ENCODE data around the gene TRMT2A. TPM values are rescaled to one million over a fixed set of nuclear protein-coding genes. Genes with fewer than 3 reads are reported as not detected.

TRMT2A gene
- total and polyA plus RNA-seq, 2 donors from 2014 or later: 37.3 to 50.0 TPM

DNA sequence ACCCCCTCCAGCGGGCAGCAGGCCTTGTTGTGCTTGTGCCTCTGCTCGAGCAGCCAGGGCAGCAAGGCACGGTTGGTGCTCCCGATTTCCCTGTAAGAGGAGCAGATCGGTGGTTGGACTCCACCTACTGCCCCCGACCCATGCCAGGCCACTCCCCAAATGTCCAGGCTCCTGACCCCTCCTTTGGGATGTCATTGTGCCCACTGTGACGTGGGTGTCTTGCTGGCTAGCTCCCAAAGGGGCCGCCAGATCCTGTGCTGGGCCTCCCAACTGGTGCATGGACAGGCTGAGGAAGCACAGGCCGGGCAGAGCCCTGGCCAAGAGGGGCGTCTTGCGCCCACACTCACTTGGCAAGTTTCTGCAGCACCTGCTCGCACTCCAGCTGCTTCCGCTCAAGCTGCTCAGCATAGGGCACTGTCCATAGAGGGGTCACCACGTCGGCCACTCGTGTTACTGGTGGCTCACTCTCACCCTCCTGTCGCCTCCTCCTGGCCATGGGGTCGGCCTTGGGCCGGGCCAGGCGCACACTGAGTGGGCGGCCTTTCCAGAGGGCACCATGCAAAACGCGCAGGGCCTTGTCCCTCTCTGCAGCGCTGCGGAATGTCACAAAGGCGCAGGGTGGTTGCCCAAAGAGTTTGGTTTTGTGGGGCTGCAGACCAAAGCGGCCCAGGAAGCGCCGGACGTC is 1.2 kb downstream of the TRMT2A start, which contains the start of gene RANBP1:
Gene RANBP1, plus strand, starts transcription at position 414 of the 685 bp plus-strand sequence. Its CDS starts 81 bp downstream, at position 495.
- intact Hi-C loops (cut with DNase I): loop anchor here (10.0 kb wide), 1 partner anchor 91 kb away; the partner anchor contains the start of gene TANGO2
- Histone ChIP-seq H3K9ac (ENCODE audit: low read length in 3 of 3) (peak within 1 kb of the TSS; percentile 57 to 78 (median 61)), H3K9me3 (ENCODE audit: control insufficient read depth in 2 of 3, insufficient read depth in 1 of 3, low read length in 3 of 3) (no peaks in the 10 kb centered on the region), H3K27ac (ENCODE audit: low read depth in 2 of 2, low read length in 2 of 2) (peak within 1 kb of the TSS; percentile 70 to 80), H3K4me3 (ENCODE audit: low read length in 3 of 3) (peak within 1 kb of the TSS; percentile 77 to 84 (median 82)), H3K36me3 (ENCODE audit: control insufficient read depth in 2 of 3, insufficient read depth in 3 of 3, low read length in 3 of 3) (peaks cover 0 to 16% (median 9%) of the 10 kb centered on the region in 3 donors), H3K4me1 (ENCODE audit: control insufficient read depth in 2 of 3, insufficient read depth in 2 of 3, low read depth in 1 of 3, low read length in 3 of 3) (peaks cover 0 to 18% (median 4%) of the 10 kb centered on the region in 3 donors), H3K27me3 (ENCODE audit: control insufficient read depth, insufficient read depth, low read length) (no peaks in the 10 kb centered on the region)
- DNase-seq (peak in 1 of 5 donors; percentile 78), FAIRE-seq (no peak)
- TF ChIP-seq, protein P1, sequence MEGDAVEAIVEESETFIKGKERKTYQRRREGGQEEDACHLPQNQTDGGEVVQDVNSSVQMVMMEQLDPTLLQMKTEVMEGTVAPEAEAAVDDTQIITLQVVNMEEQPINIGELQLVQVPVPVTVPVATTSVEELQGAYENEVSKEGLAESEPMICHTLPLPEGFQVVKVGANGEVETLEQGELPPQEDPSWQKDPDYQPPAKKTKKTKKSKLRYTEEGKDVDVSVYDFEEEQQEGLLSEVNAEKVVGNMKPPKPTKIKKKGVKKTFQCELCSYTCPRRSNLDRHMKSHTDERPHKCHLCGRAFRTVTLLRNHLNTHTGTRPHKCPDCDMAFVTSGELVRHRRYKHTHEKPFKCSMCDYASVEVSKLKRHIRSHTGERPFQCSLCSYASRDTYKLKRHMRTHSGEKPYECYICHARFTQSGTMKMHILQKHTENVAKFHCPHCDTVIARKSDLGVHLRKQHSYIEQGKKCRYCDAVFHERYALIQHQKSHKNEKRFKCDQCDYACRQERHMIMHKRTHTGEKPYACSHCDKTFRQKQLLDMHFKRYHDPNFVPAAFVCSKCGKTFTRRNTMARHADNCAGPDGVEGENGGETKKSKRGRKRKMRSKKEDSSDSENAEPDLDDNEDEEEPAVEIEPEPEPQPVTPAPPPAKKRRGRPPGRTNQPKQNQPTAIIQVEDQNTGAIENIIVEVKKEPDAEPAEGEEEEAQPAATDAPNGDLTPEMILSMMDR (IDR thresholded peaks at IDR 0.05; ENCODE audit: borderline replicate concordance, extremely low read depth, insufficient read depth): no peak

DNA sequence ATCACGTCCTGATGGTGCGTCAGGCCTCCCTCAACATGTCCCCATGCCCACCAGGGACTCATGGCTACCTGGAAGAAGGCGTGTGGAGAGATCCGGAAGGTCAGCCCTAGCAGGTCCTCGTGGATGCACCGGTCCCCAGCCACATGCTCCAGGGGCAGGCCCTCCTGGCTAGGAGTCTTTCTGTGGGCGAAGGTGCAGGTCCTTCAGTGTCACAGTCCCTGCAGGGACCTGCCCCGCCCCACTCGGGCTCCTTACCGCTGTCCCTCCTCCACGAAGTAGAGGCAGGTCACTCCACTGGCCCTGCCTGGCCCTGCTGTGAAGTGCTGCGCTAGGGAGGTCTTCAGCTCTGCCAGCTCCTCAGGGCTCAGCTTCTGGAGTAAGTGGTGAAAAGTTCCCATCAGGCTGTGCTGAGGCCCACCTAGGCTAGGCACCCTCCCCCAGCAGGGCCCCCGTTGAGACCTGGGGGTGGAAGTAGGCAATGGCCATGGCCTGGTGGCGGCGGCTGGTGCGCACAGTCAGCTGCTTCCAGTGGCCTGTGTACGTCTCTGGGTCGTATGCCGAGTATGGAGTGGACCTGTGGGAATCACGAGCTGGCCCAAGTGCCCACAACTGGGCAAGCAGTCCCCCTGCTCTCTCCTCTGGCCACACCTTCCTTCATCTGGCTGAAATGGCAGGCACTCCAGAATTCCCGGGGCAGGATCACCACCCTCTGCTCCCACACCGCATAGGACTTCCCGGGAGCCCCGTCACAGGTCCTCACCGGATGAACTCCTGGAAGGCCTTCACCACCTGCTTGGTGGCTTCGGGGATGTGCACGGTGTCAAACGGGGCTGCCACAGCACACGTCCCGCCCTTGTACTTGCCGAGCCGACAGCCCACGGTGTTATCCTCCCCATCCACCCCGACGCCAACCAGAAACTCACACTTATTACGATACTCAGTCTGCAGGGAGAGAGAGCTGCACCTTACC is 2.2 kb downstream of the TRMT2A start:
- no peak overlapping the region for H3K4me3 ChIP-seq (ENCODE audit: low read length in 3 of 3)
- no peak overlapping the region for H3K27ac ChIP-seq (ENCODE audit: low read depth in 2 of 2, low read length in 2 of 2)
- H3K27me3 ChIP-seq (ENCODE audit: control insufficient read depth, insufficient read depth, low read length): no peaks in the 10 kb centered on the region
- DNase-seq: peak in 1 of 5 donors; percentile 80
- TF ChIP-seq, protein P1 (IDR thresholded peaks at IDR 0.05; ENCODE audit: borderline replicate concordance, extremely low read depth, insufficient read depth): no peak
- peaks cover 0 to 23% (median 5%) of the 10 kb centered on the region in 3 donors for H3K36me3 ChIP-seq (ENCODE audit: control insufficient read depth in 2 of 3, insufficient read depth in 3 of 3, low read length in 3 of 3)
- intact Hi-C loops (cut with DNase I): loop anchor here (10.0 kb wide), 1 partner anchor 90 kb away; the partner anchor contains the start of gene TANGO2
- H3K9me3 ChIP-seq (ENCODE audit: control insufficient read depth in 2 of 3, insufficient read depth in 1 of 3, low read length in 3 of 3): no peaks in the 10 kb centered on the region
- no peak overlapping the region for H3K9ac ChIP-seq (ENCODE audit: low read length in 3 of 3)
- peaks cover 0 to 18% (median 4%) of the 10 kb centered on the region in 3 donors for H3K4me1 ChIP-seq (ENCODE audit: control insufficient read depth in 2 of 3, insufficient read depth in 2 of 3, low read depth in 1 of 3, low read length in 3 of 3)
- FAIRE-seq: no peak

DNA sequence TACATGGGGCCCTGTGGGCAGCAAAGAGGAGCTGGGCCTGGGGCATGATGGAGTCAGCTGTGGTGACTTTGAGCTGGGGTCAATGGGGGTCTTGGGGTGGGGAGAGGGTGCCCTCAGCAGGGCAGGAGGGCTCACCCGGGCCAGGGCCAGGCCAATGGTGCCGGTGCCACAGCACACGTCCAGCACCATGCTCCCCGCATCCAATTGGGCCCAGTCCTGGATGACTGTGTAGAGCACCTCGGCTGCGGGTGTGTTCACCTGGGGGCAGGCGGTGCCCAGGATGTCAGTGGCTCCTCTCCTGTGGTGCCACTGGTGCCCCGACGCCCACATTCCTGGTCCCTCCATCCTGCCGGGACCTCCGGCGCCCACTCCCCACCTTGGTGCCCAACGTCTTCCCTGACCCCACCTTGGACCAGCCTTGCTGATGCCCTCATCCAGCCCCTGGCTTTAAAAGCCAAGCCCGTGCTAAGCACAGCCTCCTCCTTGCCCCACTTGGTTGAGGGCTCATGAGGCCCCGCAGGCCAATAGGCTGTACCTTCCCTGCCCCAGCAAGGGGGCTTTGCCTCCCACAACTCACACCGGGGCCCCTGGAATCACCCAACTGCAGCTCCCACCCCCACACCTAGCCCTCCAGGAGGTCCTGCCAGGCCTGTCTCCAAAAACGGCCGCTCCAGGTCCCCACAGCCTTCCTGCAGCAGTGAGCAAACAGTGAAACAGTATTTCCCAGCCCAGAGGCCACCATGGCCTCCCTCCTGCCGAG is 3.3 kb downstream of the TRMT2A start:
- TF ChIP-seq, protein P1 (IDR thresholded peaks at IDR 0.05; ENCODE audit: borderline replicate concordance, extremely low read depth, insufficient read depth): no peak
- FAIRE-seq (no peak), DNase-seq (peak in 1 of 5 donors; percentile 71)
- H3K27ac ChIP-seq (ENCODE audit: low read depth in 2 of 2, low read length in 2 of 2): no peak overlapping the region
- H3K36me3 ChIP-seq (ENCODE audit: control insufficient read depth in 2 of 3, insufficient read depth in 3 of 3, low read length in 3 of 3): peaks cover 0 to 22% (median 7%) of the 10 kb centered on the region in 3 donors
- H3K27me3 ChIP-seq (ENCODE audit: control insufficient read depth, insufficient read depth, low read length): no peaks in the 10 kb centered on the region
- H3K4me3 ChIP-seq (ENCODE audit: low read length in 3 of 3): no peak overlapping the region
- no peaks in the 10 kb centered on the region for H3K9me3 ChIP-seq (ENCODE audit: control insufficient read depth in 2 of 3, insufficient read depth in 1 of 3, low read length in 3 of 3)
- H3K4me1 ChIP-seq (ENCODE audit: control insufficient read depth in 2 of 3, insufficient read depth in 2 of 3, low read depth in 1 of 3, low read length in 3 of 3): peaks cover 0 to 17% (median 4%) of the 10 kb centered on the region in 3 donors
- H3K9ac ChIP-seq (ENCODE audit: low read length in 3 of 3): no peak overlapping the region
- intact Hi-C loops (cut with DNase I): loop anchor here (10.0 kb wide), 1 partner anchor 89 kb away; the partner anchor contains the start of gene TANGO2

Data from kidney (tissue), 14 donors.